ENCODE data around the gene NSL1.
"Not testable (repeated sequence)": the region's sequence is repeated elsewhere in the genome, so short reads cannot be mapped to it uniquely, and the experiment has no call there.

Gene NSL1

DNA sequence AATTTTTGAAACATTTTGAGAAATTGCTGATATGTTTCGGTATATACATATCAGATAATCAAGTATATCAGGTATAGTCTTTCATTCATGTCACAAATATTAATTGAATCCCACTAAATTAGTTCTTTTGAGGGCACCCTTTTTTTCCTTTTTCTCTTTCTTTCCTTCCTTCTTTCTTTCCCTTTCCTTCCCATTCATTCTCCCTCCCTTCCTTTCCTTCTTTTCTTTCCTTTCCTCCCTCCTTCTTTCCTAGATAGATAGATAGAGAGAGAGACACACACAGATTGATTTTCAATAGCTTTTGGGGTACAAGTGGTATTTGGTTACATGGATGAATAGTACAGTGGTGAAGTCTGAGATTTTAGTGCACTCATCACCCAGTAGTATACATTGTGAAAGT is 5.7 kb downstream of the NSL1 start:
- DNase-seq (ENCODE audit: low read depth in 2 of 2) = no peak
- no peak for TF ChIP-seq CTCF (IDR thresholded peaks at IDR 0.05; ENCODE audit: low read depth, low read length)
- no peak overlapping the region for H3K4me3 ChIP-seq (replicated peaks in 1 of 2; ENCODE audit: low read depth in 2 of 2, low read length in 2 of 2)

DNA sequence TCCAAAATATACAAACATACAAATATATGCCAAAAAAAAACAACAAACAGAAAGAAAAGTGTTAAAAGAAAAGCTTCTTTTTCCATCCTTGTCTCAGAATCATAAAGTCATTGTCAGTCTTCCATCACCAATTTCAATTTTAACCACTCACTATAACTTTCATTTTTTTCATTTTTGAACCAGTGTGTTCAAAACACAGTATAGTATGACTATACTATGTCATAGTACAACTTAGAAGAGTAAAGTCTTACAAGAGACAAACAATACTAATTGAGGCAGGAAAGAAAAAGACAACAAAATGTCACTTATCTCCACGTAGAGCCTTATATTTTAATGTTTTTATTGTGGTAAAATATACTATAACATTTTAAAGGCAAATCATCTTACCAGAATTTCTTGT is 7.6 kb downstream of the NSL1 start:
- TF ChIP-seq CTCF (IDR thresholded peaks at IDR 0.05; ENCODE audit: low read depth, low read length) = no peak
- DNase-seq (ENCODE audit: low read depth in 2 of 2) = no peak
- no peak overlapping the region for H3K4me3 ChIP-seq (replicated peaks in 1 of 2; ENCODE audit: low read depth in 2 of 2, low read length in 2 of 2)

- TF ChIP-seq CTCF (IDR thresholded peaks at IDR 0.05; ENCODE audit: low read depth, low read length) = peak; percentile 54
- peak; percentile 54 to 76 for DNase-seq (ENCODE audit: low read depth in 2 of 2)
- no peak overlapping the region for H3K4me3 ChIP-seq (replicated peaks in 1 of 2; ENCODE audit: low read depth in 2 of 2, low read length in 2 of 2)
Measured at GRCh38 chr1:212782422-212783154, 9.0 kb downstream of the NSL1 start.

DNA sequence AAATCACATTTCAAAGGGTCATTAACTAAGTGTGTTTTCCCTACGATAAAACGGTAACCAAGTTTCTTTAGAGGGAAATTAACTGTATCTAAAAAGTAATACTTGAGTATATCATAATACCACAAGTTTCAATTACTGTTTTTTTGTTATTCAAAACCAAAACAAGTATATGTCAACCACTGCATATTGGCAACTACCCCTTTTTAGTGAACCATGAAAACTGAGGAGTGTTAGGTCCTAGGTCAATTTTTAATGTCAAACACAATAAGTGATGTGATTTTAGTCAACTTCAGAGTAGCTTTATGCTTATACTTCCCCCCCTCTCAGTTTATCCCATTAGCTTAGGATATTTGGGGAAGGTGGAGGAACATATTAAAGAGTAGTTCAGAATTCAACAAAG is 10.4 kb downstream of the NSL1 start:
- no peak for TF ChIP-seq CTCF (IDR thresholded peaks at IDR 0.05; ENCODE audit: low read depth, low read length)
- DNase-seq (ENCODE audit: low read depth in 2 of 2) = no peak
- no peak overlapping the region for H3K4me3 ChIP-seq (replicated peaks in 1 of 2; ENCODE audit: low read depth in 2 of 2, low read length in 2 of 2)

- DNase-seq (ENCODE audit: low read depth in 2 of 2) = no peak
- no peak overlapping the region for H3K4me3 ChIP-seq (replicated peaks in 1 of 2; ENCODE audit: low read depth in 2 of 2, low read length in 2 of 2)
- no peak for TF ChIP-seq CTCF (IDR thresholded peaks at IDR 0.05; ENCODE audit: low read depth, low read length)
Measured at GRCh38 chr1:212780759-212781158, 10.8 kb downstream of the NSL1 start.

GRCh38 chr1:212779086-212779485 is 12.5 kb downstream of the NSL1 start:
- not testable (repeated sequence) for DNase-seq (ENCODE audit: low read depth in 2 of 2)

DNA sequence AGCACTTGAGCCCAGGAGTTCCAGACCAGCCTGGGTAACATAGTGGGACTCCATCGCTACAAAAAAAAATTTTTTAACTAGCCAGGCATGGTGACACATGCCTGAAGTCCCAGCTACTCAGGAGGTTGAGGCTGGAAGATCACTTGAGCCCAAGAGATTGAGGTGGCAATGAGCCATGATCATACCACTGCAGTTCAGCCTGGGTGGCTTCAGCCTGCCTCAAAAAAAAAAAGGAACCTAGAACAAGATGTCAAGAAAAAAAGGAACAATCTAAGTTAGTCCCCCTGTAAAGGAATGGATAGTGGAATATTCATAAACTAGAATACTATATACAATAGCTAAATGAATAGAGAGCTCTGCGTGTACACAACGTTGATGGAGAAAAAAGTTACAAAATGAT is 14.4 kb downstream of the NSL1 start:
- no peak for TF ChIP-seq CTCF (IDR thresholded peaks at IDR 0.05; ENCODE audit: low read depth, low read length)
- H3K4me3 ChIP-seq (replicated peaks in 1 of 2; ENCODE audit: low read depth in 2 of 2, low read length in 2 of 2) = no peak overlapping the region

More at GRCh38 chr1:212779086-212779485, 12.5 kb downstream of the NSL1 start:
- not testable (repeated sequence) for H3K4me3 ChIP-seq (replicated peaks in 1 of 2; ENCODE audit: low read depth in 2 of 2, low read length in 2 of 2)

More for the DNA sequence above, 14.4 kb downstream of the NSL1 start:
- no peak for DNase-seq (ENCODE audit: low read depth in 2 of 2)
